Stimulated activated CD4-positive, alpha-beta T cell treated with anti-CD3 and anti-CD28 coated beads, Interleukin-12 subunit alpha, Interleukin-12 subunit beta, amount 100 ng/mL, for 24 hours (primary cell): ENCODE results near the gene PLEKHH1.
"Not testable (repeated sequence)": the region's sequence is repeated elsewhere in the genome, so short reads cannot be mapped to it uniquely, and the experiment has no call there.

Experiments used
- DNase-seq, 2 experiments: peaks; one replicate each; pipeline ENCODE4 v3.0.0-alpha.2; 2020; ENCODE audit warnings: low read depth in 2 of 2

Gene PLEKHH1

GRCh38 chr14:67533754-67534085 lies 630 bp downstream of the PLEKHH1 start:
- DNase-seq: no peak

- no peak for DNase-seq
Measured at GRCh38 chr14:67536087-67536486, 3.0 kb downstream of the PLEKHH1 start.

GRCh38 chr14:67537736-67538135 lies 4.6 kb downstream of the PLEKHH1 start:
- DNase-seq: no peak

GRCh38 chr14:67538501-67538900 lies 5.4 kb downstream of the PLEKHH1 start:
- DNase-seq: no peak

GRCh38 chr14:67539116-67539515 lies 6.0 kb downstream of the PLEKHH1 start:
- DNase-seq: no peak

DNA sequence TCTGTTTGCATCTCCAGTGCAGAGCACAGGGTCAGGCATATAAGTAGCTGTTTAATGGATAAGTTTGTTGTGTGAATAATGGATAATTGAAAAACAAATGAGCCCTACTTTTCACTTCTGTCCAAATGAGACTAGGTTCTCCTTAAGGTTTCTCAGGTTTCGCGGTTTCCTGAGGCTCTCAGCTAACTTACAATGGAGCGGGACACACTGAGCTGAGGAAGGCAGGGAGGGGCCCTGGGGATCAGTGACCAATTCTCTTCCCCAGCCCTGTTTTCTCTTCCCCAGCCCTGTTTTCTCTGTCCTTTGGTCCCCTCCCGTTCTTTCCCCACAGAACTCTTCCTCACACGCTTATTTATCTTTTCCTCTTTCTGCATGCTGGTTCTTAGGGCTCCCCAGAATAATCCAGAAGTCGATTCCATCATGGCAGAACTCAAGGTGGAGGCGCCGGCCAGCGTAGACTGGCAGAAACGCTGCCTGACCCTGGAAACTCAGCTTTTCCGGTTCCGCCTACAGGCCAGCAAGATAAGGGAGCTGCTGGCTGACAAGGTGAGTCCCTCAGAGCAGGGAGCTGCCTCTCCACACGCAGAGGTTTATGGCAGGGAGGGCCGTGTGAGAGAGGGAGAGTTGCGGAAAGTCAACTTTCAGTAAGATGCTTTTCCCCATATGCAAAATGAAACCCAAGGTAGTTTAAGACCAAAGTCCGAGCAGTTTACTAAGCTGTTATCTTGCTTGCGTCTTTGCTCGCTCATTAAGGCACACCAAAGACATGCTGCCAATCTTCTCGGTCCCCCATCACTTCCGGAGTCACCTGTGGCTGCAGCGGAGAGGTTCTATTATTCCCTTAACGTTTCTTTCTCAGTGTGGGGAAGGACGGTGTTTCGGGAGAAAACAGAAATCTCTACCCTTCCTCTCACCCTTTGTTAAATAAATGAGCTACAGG lies 8.6 kb downstream of the PLEKHH1 start:
- DNase-seq: no peak

GRCh38 chr14:67542620-67543019 lies 9.5 kb downstream of the PLEKHH1 start:
- not testable (repeated sequence) for DNase-seq

- DNase-seq: no peak
Measured at GRCh38 chr14:67544590-67544989, 11.5 kb downstream of the PLEKHH1 start.

GRCh38 chr14:67547224-67547780 lies 14.2 kb downstream of the PLEKHH1 start:
- DNase-seq: no peak

GRCh38 chr14:67549734-67550133 lies 16.6 kb downstream of the PLEKHH1 start:
- DNase-seq: no peak

GRCh38 chr14:67551123-67551522 lies 18.0 kb downstream of the PLEKHH1 start:
- DNase-seq: no peak

- no peak for DNase-seq
Measured at GRCh38 chr14:67551940-67552339, 18.9 kb downstream of the PLEKHH1 start.

DNA sequence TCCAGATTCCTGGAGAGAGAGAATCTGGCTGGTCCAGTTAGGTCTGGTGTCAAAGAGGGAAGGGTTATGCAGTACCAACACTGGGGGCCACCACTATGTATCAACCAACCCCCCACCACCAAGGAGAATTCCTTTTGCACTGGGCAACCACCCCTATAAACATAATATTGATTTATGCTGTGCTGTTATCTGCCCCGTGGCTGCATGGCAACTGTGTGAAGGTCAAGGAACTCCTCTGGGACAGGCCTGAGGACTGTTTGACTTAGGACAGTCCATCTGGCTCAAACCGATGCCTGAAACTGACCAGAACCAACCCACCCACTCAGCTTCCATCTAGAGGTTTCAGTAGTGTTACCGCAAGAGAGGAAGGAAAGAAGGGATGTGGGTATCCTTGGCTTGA lies 20.5 kb downstream of the PLEKHH1 start:
- no peak for DNase-seq

GRCh38 chr14:67554341-67554740 lies 21.3 kb downstream of the PLEKHH1 start:
- no peak for DNase-seq

DNA sequence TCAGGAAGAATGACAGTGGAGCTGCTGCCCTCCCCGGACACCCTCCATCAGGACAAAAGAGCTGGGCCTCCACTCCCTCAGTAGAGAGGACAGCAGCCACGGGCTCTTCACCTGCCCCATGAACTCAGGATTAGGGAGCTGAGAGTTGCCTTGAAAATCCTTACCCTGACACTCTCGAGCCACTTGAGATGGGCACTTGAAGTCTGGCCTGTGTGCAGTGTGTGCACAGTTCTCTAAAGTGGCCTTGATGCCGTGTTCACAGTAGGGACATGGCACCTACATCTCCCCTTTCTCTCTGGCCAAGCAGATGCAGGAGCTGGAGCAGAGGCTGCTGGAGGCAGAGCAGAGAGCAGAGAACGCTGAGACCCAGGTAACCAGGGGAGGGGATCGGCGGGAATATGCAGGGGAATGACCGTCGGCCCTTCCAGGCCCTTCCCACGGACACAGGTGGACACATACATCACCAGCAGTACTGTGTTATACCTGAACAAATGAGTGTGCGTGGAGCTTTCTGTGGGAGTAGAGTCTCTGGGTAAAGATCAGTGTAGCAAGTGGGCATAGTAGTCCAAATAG lies 22.5 kb downstream of the PLEKHH1 start:
- no peak for DNase-seq

DNA sequence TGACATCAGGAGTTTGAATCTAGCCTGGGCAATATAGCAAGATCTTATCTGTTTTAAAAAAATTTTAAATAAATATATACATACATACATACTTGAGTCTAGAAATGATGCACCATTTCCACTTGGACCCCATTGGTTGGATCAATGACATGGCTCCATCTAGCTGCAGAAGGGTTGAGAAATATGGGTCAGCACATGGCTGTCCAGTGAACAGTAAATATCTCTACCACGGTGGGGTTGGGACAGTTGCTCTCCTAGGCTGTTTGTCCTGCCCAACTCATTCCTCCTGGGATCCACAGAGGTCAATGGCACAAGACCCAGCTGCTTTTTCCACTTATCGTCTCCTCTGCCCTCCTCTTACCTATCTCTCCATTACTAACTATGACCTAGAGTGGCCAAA lies 23.6 kb downstream of the PLEKHH1 start:
- no peak for DNase-seq

- DNase-seq: no peak
Measured at GRCh38 chr14:67557118-67557517, 24.0 kb downstream of the PLEKHH1 start.

- DNase-seq: no peak
Measured at GRCh38 chr14:67557656-67558055, 24.6 kb downstream of the PLEKHH1 start.

DNA sequence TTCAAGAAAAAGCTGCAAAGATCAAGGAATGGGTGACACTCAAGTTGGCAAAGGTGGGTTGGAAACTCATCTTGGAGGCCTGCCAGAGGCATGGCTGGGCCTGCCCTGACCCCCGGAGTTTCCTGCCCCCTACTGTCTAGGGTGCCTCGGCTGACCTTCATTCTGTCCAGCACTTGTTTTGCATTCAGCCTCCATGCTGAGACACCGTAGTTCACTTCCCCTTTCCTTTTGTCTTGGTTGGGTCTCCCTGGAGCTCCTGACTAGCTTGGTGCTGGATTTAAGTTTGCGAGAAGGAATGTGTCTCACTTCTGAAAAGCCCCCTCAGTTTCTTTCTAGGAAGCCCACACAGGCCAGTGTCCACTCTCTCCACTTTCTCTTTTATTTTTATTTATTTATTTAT lies 26.5 kb downstream of the PLEKHH1 start:
- DNase-seq: no peak

GRCh38 chr14:67562025-67562775 lies 29.1 kb downstream of the PLEKHH1 start:
- no peak for DNase-seq

- no peak for DNase-seq
Measured at GRCh38 chr14:67562776-67563150, 29.7 kb downstream of the PLEKHH1 start.

DNA sequence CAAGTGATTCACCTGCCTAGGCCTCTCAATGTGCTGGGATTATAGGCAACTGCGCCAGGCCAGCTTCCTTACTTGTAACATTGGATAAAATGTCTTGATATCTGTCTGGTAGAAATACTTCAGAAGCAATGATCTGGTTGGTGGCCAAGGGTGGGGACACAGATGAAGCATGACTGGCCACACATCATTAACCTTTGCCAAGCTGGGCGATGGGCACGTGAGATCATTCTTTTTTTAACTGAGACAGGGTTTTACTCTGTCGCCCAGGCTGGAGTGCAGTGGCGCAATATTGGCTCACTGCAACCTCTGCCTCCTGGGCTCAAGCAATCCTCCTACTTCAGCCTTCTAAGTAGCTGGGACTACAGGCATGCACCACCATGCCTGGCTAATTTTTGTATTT lies 31.1 kb downstream of the PLEKHH1 start:
- DNase-seq: no peak
